Measurements from ENCODE around the gene MYF5.

Gene MYF5

DNA sequence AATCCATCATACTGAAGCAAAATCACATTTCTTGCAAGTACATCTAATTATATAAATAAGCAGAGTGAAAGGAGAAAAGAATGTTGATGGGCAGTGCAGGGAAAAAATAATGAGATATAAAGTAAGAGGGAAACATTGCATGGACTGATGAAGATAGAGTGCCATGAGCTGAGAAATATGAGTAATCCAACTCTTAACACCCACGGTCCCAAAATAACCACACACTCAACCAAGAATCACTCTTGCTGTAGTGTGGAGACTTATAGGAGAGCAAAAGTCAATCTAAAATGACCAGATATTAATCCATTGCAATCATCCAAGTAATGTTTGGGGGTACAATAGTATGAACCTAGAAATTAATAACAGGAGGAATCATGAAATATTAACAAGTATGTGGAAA lies 40.2 kb downstream of the MYF5 start:
- no peak for TF ChIP-seq CTCF (IDR thresholded peaks at IDR 0.05; ENCODE audit: insufficient read depth, low read depth, low read length, missing control alignments)
- no peak for DNase-seq (ENCODE audit: low read depth)
- H3K4me3 ChIP-seq (ENCODE audit: low read depth, low read length), result no peak overlapping the region

DNA sequence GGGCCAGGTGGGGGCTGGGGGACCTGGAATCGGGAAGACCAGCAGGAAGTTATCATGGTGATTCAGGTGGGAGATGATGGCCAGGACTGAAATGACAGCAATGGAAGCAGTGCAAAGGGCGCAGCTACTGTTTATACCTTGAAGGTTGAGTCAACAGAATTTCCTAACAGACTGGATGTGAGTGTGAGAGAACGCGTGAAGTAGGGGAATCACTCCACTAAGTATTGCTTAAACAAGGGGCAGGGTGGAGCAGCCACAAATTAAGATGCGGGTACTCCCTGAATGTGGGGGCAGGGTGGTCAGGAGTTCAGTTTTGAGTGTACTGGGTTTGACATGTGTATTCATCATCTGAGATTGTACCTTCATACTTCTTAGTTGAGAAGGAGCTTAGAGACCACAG lies 45.1 kb downstream of the MYF5 start:
- peak; percentile 21 for DNase-seq (ENCODE audit: low read depth)
- no peak for TF ChIP-seq CTCF (IDR thresholded peaks at IDR 0.05; ENCODE audit: insufficient read depth, low read depth, low read length, missing control alignments)
- no peak overlapping the region for H3K4me3 ChIP-seq (ENCODE audit: low read depth, low read length)

DNA sequence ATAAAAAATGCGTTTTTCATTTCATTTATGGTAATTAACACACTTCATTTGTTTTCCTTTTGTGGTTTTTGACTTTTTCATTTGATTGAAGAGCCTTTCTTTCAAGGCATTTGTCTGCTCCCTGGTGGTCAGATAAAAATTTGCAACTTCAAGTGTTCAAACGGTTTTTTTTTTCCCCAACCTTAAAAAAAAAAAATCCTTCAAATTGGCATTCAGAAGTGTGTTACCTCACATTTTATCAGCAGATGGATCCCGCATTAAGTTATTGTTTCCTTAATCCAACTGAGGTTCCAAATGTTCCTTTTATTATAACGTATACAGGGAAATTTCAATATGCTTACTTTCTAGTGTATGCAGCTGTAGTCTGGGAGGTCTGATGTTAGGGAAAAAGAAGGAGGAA lies 47.2 kb downstream of the MYF5 start:
- peak; percentile 70 for DNase-seq (ENCODE audit: low read depth)
- H3K4me3 ChIP-seq (ENCODE audit: low read depth, low read length), result no peak overlapping the region
- TF ChIP-seq CTCF (IDR thresholded peaks at IDR 0.05; ENCODE audit: insufficient read depth, low read depth, low read length, missing control alignments), result peak; percentile 41

GRCh38 chr12:80766210-80766609 lies 49.5 kb downstream of the MYF5 start:
- no peak for TF ChIP-seq CTCF (IDR thresholded peaks at IDR 0.05; ENCODE audit: insufficient read depth, low read depth, low read length, missing control alignments)
- H3K4me3 ChIP-seq (ENCODE audit: low read depth, low read length), result no peak overlapping the region
- DNase-seq (ENCODE audit: low read depth), result no peak

GRCh38 chr12:80766897-80767296 lies 50.2 kb downstream of the MYF5 start:
- no peak overlapping the region for H3K4me3 ChIP-seq (ENCODE audit: low read depth, low read length)
- no peak for TF ChIP-seq CTCF (IDR thresholded peaks at IDR 0.05; ENCODE audit: insufficient read depth, low read depth, low read length, missing control alignments)
- peak; percentile 51 for DNase-seq (ENCODE audit: low read depth)

Data from GM12865 (cell line).